Vagina (tissue), 2 donors: ENCODE results near the gene BAHCC1.

ENCODE experiments used
- CTCF ChIP-seq, 3 experiments: fragments of 450-650 bp in 2 of 3; fragments of 200-600 bp in 1 of 3; sonication (generic) in 1 of 3; IDR thresholded peaks; one replicate each; pipeline ENCODE4 v1.5.1; 2017 to 2019; ENCODE audit warnings: antibody characterized with exemption in 3 of 3, mild to moderate bottlenecking in 2 of 3, moderate library complexity in 2 of 3
- POLR2AphosphoS5 ChIP-seq, 2 donors: sonication (generic); formaldehyde crosslinking; IDR thresholded peaks; one replicate each; pipeline ENCODE4 v1.9.0; 2017; ENCODE audit warnings: antibody characterized with exemption in 2 of 2, mild to moderate bottlenecking in 2 of 2, low read depth in 1 of 2; ENCODE audit not compliant: insufficient read depth in 1 of 2

DNA sequence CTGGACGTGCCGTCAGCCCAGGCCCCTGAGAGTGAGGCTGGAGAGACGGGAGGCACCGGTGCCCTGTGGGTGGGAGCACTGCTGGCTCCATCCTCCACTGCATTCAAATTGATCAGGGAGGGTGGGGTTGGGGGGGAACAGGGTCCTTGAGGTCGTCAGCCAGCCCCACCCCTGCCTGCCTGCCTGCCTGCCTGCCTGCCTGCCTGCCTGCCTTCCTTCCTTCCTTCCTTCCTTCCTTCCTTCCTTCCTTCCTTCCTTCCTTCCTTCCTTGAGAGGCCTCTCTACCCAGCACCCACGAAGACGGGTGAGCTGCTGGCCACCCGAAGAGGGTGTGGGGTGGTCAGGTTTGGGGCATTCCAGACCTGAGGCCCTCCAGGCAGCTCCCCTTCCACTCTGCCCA, 16.0 kb downstream of the BAHCC1 start:
- TF ChIP-seq CTCF (IDR thresholded peaks at IDR 0.05) (no peak), POLR2AphosphoS5 (IDR thresholded peaks at IDR 0.05; ENCODE audit: insufficient read depth in 1 of 2, low read depth in 1 of 2) (no peak)
